Fibroblast of skin of left biceps (primary cell): ENCODE measurements around the gene PIP4K2A.
"Not testable (repeated sequence)": the region's sequence is repeated elsewhere in the genome, so short reads cannot be mapped to it uniquely, and the experiment has no call there.

ENCODE experiments used
- DNase-seq, 2 experiments: peaks; one replicate each; pipeline ENCODE4 v3.0.0-alpha.2; 2013; ENCODE audit warnings: low read depth in 2 of 2

Gene PIP4K2A

GRCh38 chr10:22719406-22720042 lies 5.1 kb upstream of the PIP4K2A start:
- DNase-seq: no peak

GRCh38 chr10:22718659-22719058 lies 4.3 kb upstream of the PIP4K2A start:
- DNase-seq: not testable (repeated sequence)

- DNase-seq: no peak
Observed at GRCh38 chr10:22717728-22718127, 3.4 kb upstream of the PIP4K2A start.

DNA sequence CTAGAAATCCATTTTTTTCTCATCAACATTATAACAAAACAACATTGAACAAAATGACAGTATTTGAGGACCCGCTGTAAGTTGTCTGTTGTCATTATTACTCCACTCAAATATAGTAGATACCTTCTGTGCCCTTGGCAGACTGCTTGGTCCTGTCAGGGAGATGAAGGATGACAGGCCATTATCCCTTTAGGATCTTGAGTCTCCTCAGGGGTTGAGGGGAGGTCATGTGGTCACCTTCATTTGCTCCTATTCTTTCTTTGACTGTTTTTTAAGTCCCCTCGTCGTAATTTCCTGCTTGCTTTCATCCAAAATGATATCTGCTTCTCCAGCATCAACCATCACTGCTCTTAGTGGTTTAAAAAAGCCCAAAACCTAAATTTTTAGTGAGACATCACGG lies 2.6 kb upstream of the PIP4K2A start:
- no peak for DNase-seq

GRCh38 chr10:22715290-22715625 lies 880 bp upstream of the PIP4K2A start:
- DNase-seq: no peak

- no peak for DNase-seq
Observed at GRCh38 chr10:22713853-22714478, 412 bp downstream of the PIP4K2A start.

DNA sequence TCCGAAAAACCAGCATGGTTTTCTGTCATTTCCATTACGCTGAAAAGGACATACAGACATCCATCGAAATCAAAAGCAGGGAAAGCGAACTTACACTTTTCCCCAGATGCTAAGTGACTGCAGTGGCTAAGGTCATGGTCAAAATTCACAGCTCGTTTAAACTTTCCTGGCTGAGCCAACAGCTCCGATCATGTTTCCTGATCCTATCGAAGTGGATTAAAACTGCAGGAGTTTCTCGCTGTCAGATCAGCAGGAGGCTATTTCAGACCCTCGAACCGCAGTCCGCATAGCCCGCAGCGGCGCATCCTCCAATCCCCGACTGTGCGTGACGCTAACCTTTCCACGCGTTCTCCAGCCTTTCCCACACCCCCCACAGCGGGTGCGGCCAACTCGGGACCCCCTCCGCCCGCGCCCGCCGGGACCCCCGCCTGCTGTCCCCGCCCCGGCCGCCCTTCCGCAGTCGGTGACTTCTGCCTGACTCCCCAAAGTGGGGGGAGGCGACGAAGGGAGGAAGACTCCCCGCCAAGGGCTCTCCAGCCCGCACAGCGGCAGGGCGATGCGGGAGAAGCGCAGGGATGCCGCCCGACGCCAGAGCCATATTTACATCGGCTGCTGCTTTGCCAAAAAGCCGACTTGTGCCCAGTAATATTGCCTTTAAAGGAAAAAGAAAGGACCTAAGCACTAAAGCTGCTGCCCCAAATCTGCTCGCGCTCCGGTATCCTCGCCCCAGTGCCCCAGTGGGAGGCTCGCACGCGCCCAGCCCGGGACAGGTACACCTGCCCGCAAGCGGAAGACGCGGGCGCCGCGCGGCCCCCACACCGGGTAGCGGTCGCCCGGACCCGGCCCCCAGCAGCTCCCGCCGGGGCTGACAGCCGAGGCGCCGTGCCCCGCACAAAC lies 1.2 kb downstream of the PIP4K2A start:
- DNase-seq: no peak

- no peak for DNase-seq
Observed at GRCh38 chr10:22712211-22712955, 2.0 kb downstream of the PIP4K2A start.

DNA sequence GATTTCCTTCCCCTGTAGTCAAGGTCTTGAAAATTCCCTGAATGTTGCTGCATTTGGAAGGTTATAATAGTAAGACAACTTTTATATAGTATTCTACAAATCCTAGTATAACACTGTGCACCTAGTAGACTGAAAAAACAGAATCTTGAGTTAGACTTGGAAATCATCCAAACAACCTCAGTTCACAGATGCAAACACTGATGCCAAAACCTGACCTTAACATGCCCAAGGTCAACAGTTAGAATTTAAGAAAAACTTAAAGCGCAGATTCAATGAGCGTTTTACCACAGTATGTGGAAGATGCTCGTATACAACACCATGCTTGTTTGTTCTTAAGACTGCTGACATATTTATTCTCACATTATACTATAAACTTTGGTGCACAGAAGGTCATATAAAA lies 3.0 kb downstream of the PIP4K2A start:
- DNase-seq: no peak

DNA sequence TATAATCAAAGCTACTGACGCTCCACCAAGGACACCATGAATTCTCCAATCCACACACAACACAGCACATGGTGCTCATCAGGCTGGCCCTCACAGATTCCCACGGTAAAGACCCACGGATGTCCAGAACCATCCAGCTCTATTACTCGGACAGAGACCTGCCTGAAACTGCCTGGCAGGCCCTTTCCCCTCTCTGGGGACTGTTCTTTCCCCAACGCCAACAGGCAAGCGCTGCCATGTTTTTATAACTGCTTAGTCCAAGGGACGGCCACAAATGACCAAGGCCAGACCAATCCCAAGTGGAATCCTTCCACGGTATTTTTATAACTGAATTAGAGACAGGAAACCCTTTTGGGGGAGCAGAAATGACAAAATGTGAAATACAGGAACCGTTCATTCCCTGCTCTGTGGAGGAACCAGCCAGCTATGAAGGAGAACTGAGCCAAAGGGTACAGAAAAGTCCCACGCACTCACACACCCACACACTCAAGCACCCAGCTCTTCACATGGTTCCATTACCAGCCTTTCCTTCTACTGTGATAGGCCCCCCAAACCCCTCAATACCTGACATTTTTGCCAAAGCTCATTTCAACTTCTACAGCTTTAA lies 4.1 kb downstream of the PIP4K2A start:
- no peak for DNase-seq

GRCh38 chr10:22708772-22709171 lies 5.6 kb downstream of the PIP4K2A start:
- no peak for DNase-seq

- DNase-seq: no peak
Observed at GRCh38 chr10:22705527-22705926, 8.9 kb downstream of the PIP4K2A start.

- no peak for DNase-seq
Observed at GRCh38 chr10:22704942-22705341, 9.4 kb downstream of the PIP4K2A start.

- no peak for DNase-seq
Observed at GRCh38 chr10:22704471-22704911, 9.9 kb downstream of the PIP4K2A start.

- no peak for DNase-seq
Observed at GRCh38 chr10:22702348-22702747, 12.0 kb downstream of the PIP4K2A start.

DNA sequence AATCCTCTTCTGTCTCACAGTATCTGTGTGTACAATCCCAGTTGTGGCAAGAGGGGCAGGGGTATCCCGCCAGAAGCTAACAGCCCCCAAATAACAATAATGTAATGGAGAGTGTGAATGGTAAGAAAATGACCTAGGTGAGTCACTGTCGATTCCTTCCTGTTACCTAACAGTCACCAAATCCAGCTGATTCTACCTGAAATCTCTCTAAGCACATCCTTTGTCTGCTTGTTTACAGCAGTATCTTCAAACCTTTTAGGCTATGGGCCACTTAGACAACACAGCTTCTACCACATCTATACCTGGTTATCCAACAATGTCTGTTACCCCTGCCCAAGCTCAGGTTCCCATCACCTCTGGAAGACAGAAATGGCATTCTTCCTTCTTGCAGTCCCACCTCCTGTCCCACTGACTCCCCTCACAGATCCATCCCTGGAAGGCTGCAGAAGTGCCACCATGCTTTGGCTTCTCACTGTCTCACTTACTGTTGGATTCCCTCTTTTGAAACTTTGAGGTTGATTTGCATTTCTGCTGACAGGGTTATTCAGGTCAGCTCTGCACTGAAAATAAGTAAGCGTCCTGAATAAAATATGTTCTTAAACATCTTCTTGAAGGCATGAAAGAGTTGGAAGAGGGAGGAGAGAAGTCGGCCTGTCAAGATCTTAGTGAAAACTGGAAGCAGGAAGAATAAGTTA lies 13.1 kb downstream of the PIP4K2A start:
- DNase-seq: no peak

- DNase-seq: no peak
Observed at GRCh38 chr10:22700489-22700888, 13.9 kb downstream of the PIP4K2A start.

DNA sequence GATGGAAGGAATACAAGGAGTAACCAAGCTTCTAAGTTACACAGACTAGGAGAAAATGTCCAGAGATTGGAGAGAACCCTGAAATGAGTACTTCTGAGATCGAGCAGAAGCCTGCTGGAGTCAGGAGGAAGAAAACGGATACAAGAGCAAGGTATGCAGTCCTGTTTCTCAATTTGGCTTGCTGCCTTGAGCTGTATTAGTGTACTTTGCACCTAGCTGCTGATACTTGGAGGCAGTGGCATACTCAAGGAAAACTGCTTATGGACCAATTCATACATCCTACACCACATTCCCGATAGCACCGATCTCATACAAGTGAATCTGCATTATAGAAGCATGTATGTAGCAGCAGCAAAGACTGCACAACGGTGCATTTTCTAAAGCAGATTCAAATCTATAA lies 14.4 kb downstream of the PIP4K2A start:
- no peak for DNase-seq

- no peak for DNase-seq
Observed at GRCh38 chr10:22698941-22699440, 15.4 kb downstream of the PIP4K2A start.

DNA sequence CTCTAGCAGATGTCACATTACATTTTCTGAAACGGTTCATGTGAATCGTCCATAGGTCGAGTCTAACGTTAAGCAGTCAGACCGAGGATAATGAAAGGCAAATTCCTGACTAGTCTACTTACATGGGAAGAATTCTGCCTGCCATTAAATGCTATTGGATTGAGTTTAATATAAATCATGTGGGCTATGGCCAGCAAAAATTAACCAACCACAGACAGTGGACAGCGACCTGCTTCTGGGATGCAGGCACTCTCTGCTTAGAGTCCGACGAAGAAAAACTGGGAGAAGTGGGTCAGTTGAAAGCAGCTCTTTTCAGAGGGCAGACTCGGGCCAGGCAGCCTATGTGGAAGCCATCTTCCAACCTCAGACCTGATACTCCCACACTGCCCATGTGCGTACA lies 16.6 kb downstream of the PIP4K2A start:
- DNase-seq: no peak

GRCh38 chr10:22697101-22697500 lies 17.3 kb downstream of the PIP4K2A start:
- no peak for DNase-seq
